Gastroesophageal sphincter (tissue), 3 donors: ENCODE results near the gene TMPRSS5.

Experiments used
- EP300 ChIP-seq: sonication (generic); formaldehyde crosslinking; IDR thresholded peaks from one replicate; pipeline ENCODE4 v1.6.1; 2017; ENCODE audit warnings: antibody characterized with exemption, mild to moderate bottlenecking
- POLR2A ChIP-seq, 2 donors: fragments of 450-650 bp; IDR thresholded peaks; one replicate each; pipeline ENCODE4 v1.6.1; 2017; ENCODE audit warnings: antibody characterized with exemption in 2 of 2, mild to moderate bottlenecking in 2 of 2, moderate library complexity in 1 of 2
- POLR2AphosphoS5 ChIP-seq: sonication (generic); formaldehyde crosslinking; IDR thresholded peaks from one replicate; pipeline ENCODE4 v1.6.1; 2017; ENCODE audit warnings: antibody characterized with exemption
- TF ChIP-seq, protein P1 (sequence below), 4 experiments: fragments of 200-600 bp in 2 of 4; fragments of 450-650 bp in 2 of 4; sonication (generic) in 1 of 4; IDR thresholded peaks; one replicate each; pipeline ENCODE4 v1.5.1; 2017 to 2019; ENCODE audit warnings: antibody characterized with exemption in 4 of 4, mild to moderate bottlenecking in 2 of 4, moderate library complexity in 2 of 4

DNA sequence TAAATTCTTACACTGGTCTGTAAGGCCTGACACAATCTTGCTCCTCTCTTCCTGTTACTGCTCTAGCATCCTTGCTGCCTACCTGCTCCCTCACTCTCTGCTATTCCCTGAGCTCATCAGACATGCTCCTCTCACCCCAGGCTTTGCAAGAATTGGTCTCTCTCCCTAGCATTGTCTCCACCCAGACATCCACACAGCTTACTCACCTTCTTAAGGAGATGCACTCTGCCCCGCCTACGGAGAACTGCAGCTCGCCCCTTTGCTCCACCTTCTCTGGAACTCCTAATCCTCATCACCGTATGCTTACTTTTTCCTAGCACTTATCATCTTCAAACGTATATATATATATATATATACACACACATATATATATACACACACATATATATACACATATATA lies 23.3 kb upstream of the TMPRSS5 start:
- no peak for TF ChIP-seq POLR2A (IDR thresholded peaks at IDR 0.05)
- TF ChIP-seq, protein P1, sequence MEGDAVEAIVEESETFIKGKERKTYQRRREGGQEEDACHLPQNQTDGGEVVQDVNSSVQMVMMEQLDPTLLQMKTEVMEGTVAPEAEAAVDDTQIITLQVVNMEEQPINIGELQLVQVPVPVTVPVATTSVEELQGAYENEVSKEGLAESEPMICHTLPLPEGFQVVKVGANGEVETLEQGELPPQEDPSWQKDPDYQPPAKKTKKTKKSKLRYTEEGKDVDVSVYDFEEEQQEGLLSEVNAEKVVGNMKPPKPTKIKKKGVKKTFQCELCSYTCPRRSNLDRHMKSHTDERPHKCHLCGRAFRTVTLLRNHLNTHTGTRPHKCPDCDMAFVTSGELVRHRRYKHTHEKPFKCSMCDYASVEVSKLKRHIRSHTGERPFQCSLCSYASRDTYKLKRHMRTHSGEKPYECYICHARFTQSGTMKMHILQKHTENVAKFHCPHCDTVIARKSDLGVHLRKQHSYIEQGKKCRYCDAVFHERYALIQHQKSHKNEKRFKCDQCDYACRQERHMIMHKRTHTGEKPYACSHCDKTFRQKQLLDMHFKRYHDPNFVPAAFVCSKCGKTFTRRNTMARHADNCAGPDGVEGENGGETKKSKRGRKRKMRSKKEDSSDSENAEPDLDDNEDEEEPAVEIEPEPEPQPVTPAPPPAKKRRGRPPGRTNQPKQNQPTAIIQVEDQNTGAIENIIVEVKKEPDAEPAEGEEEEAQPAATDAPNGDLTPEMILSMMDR (IDR thresholded peaks at IDR 0.05), result no peak
- no peak for TF ChIP-seq EP300
- TF ChIP-seq POLR2AphosphoS5, result no peak
